GM19238 (cell line): ENCODE data around the gene MRPL22.
"Not testable (repeated sequence)": the region's sequence is repeated elsewhere in the genome, so short reads cannot be mapped to it uniquely, and the experiment has no call there.

Source experiments
- DNase-seq: peaks from one replicate; pipeline ENCODE4 v3.0.0; 2011; ENCODE audit warnings: low spot score; ENCODE audit not compliant: insufficient read length

MRPL22 gene

DNA sequence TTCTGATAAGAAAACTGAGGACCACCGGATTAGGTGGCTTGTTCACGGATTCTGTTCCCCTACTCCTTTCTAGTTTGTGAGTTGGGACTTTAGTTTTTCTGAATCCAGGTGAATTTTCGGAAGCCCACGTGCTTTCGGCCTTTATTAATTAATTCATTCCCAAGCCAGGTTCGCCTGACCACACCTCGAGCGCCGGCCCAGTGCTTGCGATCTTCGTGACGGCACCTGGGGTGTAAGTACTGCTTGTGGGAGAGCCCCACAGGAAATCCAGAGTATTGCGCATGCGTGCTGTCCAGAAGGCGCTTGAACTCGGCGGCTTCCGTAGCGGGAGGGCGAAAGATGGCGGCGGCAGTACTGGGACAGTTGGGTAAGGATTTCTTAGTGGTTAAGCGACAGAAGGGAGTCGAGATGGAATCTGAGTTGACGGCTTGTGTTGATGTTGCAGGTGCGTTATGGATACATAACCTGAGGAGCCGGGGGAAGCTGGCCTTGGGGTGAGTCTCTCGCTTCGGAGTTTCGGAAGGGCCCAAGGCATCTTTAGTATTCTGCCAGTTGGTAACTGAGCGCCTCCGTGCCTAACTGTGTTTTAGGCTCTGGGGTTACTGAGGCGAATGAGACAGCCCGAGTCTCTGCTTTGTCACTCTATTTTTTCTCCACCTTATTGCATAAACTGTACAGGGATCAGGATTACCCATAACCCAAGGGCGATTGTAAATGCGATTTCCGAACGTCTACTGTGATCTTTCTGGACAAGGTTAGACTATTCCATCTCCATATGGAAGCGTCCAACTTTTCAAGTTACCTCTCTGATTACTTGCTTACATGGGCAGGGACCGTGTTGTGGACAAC is at the start of gene MRPL22:
Gene MRPL22, plus strand, starts transcription at position 302 of the 849 bp plus-strand sequence. Its CDS starts 38 bp downstream, at position 340.
- peak; percentile 86 for DNase-seq

DNA sequence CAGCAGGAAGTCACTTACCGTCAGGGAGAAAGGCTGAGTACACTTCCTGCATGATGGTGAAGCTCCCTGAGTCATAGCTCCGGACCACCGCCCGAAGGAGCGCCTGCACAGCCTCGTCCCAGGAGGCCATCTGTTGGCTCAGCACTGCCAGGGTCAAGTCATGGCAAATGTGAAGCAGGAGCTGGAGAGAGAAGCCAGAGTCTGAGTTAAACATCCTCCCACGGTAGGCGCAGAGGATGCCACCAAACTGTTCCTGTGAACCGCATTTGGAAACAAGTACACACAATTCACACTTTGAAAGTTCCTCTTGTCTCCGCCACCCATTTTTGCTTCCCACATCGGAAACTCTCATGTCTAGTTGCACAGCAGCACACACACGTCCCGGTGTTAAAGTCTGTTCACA is 48.5 kb upstream of the MRPL22 start:
- DNase-seq: no peak

DNA sequence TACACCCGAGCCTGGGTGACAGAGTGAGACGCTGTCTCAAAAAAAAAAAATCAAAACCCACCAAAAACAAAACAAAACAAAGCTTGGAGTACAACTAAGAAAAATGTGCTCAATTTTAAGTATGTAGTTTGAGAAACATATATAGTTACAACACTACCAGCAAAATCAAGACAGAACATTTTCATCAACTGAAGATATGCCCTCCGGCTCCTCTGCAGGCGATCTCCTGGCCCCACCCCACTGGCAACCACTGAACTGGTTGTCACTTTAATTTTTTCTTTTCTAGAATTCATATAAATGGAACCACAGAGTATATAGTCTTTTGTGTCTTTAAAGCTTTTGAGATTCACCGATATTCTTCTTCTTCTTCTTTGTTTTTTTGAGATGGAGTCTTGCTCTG is 47.5 kb upstream of the MRPL22 start:
- no peak for DNase-seq

DNA sequence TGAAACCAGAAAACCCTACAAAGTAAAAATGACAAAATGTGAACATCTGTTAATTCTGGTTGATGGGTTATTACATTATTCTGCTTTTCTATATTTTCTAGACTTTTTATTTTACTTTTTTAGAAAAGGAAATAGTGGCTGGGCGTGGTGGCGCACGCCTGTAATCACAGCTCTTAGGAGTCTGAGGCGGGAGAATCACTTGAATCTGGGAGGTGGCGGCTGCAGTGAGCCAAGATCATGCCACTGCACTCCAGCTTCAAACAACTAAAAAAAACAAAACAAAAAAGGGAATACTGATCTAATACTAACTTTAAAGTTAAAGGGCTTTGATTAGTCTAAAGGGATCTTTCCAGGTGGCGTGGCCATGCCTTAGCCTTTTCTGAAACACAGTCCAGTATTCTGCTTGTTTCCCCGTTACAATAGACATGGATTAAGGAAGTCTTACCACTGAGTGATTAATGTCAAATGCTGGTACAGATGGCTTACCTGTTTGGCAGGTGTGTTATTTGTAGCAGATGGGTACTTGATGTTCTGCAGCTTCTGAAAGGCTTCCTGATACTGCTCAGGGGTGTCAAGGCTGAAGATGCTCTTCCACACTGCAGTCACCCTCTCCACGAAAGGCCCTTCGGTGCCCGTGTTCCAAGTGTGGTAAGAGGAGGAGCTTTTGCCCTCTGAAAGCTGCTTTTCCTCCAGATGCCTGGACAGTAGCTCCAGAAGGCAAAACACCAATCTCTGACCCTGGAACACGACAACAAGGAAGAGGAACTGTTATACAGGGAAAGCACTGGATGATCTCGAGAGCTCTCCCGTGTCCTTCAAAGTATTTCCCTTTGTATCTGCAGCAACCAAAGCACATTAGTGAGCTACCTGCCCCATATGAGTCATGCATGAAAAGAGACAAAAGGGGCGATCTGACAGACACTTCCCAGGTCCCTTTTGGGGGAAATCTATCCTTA is 45.0 kb upstream of the MRPL22 start:
- no peak for DNase-seq

DNA sequence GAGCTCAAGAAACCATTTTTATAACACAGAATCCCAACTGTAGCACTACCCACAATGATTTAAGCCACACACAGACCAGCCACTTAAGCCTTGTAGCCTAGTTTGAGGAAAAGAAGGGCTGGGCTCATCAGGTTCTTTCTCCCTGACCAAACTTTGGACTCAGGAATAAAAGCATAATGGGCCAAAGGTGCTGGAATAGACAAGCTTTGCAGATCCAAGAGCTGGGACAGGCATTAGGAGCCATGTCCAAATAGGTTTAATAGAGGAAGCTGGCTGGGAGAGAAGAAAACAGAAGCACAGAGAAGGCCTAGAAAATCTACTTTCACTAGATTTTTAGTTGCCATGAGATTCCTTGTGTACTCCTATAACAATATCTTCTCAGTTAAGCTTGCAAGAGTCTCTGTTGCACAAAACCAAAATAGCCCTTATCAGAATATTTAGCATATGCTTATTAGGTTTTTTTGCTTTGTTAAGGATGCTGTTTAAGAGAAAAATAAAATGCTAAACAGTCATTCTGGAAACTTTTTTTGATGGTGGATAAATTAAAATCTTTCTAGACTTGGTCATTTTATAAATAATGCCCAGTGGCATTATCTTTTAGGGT is 44.2 kb upstream of the MRPL22 start:
- no peak for DNase-seq

DNA sequence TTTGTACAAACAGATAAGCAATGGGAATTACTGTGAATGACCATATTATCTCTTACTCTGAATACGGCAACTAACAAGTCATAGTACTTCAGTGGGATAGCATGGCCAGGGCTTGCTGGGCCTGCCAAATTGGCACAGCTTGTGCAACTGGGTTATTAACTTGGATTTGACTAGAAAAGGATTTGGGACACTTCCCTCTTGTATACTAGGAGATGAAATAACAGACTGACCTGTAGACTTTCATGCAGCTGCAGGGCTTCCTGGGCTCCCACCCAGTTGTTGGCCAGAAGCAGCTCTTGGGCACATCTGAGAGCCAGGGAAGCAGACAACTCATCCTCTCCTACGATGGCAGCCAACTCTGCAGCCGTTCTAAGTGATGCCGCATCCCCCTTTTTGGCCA is 42.7 kb upstream of the MRPL22 start:
- no peak for DNase-seq

DNA sequence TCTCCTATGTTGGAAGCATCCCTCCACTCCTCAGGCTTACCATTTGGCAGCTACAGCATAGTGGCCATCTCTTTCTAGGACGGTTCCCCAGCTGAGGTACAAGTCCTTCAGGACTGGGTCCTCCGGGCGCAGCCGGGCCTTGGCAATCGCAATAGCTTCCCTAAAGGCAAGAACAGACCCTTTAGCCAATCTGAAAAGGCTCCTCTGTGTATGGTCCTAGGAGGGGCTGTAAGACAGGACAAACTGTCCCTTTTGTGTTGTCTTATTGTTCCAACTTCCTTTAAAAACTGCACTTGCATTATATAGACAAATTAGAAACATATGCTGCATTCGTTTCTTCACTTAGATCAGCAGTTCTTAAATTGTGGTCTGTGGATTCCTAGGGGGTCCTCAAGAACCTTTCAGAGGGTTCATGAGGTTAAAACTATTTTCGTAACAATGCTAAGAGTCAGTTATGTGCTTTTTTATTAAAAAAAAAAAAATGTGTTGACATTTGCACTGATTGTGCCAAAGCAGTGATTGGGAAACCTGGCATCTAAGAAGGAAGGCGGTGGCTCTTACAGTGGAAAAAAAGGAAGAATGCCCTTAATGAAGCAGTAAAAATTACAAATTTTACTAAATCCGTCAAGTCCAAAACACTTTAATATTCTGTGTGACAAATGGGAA is 41.6 kb upstream of the MRPL22 start:
- no peak for DNase-seq

DNA sequence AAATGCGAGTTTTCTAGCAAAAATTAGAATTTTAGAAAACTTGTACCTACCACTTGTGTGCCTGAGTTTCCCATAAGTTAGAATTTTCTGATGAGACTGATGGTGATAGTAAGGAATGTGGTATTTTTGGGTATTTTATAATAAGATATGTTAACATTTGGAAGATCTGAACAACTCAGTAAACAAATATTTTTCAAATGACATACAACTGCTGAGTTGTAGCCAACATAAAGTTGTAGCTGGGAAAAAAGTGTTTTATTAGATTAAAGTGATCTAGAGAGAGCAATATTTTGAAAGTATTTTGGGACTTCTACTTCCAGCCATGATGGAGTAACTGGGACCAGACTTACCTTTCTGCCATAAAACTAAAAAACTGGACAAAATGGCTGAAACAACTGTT is 40.8 kb upstream of the MRPL22 start:
- DNase-seq: no peak

DNA sequence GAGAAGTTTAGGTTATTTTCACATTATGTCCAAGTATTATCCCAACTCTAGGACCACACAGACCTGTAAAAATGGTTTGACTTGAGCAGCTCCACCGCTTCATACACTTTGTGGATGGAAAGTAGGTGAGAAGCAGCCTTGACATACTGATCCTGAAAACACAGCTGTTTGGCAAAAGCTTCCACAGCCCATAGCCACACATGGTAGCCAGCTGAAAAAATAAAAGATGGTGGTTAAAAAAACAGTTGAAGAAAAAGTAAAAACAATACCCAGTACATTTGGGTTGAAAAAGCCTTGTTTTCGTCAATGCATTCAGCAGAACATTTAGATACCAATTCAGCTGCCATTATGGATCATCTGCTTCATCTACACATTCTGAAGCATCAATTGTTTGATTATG is 39.6 kb upstream of the MRPL22 start:
- DNase-seq: no peak

DNA sequence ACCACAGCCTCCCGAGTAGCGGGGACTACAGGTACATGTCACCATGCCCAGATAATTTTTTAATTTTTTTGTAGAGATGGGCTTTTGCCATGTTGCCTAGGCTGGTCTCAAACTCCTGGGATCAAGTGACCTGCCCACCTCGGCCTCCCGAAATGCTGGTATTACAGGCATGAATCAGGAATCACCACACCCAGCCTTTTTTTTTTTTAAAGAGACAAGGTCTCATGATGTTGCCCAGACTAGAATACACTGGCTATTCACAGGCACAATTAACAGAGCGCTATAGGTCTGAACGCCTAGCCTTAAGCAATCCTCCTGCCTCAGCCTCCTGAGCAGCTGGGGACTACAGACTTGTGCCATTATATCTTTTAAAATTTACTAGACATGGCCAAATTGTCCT is 39.0 kb upstream of the MRPL22 start:
- no peak for DNase-seq

DNA sequence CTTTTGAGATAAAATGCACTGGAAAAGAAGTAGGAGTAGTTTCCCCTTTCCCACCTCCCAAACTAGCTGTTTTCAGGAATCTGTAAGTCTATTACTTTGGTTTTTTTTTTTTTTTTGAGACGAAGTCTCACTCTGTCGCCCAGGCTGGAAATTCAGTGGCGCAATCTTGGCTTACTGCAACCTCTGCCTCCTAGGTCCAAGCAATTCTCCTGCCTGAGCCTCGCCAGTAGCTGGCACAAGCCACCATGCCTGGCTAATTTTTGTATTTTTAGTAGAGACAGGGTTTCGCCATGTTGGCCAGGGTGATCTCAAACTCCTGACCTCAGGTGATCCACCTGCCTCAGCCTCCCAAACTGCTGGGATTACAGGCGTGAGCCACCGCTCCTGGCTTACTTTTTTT is 35.3 kb upstream of the MRPL22 start:
- DNase-seq: not testable (repeated sequence)

DNA sequence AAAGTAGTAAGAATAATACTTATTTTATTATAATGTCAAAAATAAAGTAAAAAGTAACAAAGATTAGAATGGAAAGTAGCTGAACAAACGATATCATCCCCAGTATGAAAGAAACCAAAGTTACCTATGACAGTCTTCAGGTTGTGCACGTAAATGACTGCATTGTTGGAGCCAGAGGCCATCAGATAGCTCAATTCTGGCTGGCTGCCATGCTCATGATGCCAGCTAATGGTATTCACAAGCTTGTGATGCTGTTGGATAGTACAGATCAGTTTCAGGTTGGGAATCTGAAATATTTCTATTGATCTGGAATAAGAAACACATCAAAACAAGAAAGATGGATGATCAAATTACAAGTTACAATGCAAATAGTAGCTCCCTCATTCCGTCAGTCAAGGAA is 24.0 kb upstream of the MRPL22 start:
- DNase-seq: no peak

DNA sequence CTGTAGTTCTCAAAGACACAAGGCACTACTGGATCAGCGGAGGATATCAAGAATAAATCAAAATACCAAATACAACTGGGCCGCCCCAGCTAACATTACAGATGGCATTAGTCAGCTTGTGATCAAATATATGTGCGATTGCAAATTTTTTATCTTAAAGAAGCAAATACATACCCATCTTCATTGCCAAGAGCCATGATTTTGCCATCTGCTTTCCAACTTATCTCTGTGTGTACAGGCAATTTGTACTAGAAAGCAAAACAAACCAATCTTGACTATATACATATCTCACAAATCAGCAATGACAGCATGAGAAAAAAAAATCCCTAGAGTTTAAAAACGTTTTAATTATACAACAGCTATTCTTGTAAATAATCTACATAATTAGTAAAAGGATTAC is 23.1 kb upstream of the MRPL22 start:
- no peak for DNase-seq

DNA sequence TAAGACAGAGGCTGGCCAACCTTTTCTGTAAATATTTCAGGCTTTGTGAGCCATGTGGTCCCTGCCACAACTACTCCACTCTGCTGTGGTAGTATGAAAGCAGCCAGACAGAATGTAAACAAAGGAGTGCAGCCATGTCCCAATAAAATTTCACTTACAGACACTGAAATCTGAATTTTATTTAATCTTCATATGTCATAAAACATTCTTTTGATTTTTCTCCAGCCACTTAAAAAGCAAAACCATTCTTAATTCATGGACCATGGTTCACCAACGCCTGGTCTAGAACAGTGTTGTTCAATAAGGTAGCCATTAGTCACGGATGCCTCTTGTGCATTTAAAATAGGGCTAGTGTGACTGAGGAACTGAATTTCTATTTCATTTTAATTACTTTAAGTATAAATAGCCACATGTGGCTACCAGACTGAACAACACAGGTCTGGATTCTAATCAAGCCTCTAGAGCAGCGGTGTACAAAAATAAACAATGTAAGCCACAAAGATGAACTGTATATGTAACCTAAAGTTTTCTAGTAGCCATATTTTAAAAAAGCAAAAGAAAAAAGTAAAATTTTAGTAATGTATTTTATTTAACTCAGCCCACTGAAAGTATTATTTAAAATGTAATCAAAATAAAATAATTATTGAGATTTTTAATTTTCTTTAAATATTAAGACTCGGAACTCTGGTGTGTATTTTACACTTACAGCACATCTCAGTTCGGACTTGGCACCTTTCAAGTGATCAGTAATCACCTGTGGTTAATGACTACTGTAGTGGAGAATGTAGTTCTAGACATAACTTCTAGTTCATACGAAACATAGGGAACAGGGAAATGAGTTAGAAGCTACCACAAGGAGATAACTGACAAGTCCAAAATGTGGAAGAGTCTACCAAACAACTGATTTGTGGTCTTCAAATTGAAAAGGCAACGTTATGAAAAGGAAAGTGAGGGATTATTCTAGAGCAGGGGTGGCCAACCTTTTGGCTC is 17.1 kb upstream of the MRPL22 start:
- DNase-seq: no peak

DNA sequence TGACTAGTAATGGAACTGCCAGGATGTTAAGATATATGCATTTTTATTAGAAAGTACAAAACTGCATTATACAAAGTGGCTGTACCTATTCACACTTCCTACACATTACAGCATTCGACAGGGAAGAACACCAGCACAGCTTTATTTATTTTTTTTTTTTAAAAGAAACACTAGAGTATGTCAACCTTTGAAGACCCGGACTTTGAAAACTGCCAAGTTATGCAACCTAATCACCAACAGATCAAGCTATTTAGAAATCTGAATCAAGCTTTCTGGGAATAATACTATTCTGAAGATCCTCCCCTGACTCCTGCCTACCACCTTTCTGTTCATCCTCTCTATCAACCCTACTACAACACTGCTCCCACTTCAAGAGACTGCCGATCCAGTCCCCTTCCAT is 7.3 kb upstream of the MRPL22 start:
- no peak for DNase-seq

DNA sequence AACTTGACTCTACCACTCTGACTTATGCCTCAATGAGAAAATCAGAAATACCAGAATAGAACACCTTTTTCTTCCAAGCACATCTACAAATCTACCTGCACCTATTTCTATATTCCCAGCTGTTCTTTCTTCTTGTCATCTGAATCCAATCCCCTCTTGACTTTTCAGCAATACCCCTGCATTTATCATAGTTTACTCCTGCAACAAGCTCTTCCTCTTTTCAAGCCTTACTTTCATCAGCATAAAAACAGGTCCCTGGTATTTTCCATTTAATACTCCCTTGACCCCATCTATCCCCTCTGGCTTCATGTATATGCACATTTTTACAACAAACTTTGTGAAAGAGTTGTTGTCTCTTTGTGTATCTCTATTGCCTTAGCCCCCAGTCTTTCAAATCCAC is 6.0 kb upstream of the MRPL22 start:
- DNase-seq: no peak

DNA sequence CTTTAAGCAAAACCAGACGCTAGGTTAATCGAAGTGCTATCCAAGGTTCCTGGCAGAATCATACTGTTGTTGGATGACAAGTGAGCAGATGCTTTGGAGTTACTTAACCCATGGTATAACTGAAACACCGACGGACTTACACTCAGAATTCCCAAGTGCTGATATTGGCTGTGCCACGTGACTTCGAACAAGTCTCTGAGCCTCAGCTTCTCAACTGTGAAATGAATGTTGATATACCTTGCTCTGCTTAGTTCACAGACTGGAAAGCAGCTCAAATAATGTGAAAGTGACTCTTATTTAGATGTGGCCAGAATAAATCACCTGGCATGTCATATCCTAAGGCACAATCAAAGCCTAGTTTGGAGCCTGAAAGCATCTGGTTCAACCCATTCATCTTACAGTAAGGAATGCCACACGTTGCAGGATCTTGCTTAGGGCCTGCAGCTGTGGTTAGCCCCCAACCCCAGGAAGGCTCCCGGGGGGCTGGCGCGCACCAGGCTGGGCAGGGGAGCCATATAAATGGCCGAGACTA is 3.6 kb upstream of the MRPL22 start:
- no peak for DNase-seq

DNA sequence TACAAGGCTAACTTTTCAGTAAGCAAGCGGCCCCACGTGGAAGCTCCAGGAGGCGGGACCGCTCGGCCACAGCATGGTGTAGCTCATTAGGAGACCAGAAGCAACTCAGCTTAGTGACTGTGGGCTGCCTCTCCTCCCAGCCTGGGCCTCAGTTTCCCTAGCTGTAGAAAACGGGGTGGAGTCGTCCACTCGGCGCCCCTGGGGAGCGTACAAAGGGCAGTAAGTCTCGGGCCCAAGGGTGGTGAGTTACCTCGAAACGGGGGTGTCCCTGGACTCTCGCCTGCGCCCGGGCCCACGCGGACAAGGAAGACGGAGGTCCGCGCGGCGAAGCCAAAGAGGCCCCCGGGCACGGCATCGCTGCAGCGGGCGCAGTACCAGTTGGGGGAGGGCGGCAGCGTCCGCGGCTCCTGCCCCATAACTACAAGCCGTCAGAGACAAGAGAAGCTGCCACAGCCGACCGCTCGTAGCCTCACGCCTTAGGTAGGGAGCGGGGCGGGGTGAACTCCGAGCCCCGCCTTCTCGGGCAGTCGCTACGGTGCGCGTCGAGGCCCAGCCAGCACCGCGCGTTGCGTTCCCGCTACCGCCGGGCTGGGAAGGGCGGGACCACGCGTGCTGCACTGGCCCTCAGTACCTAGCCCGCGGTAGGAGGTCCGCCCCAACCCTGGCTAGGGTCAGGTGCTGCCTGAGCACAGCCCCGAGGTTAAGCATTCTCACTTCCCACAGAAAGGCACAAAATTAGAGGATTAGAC is 3.0 kb upstream of the MRPL22 start, which contains the start of gene GEMIN5:
Gene GEMIN5, minus strand, starts transcription at position 494 of the 749 bp plus-strand sequence. Its CDS starts 78 bp downstream, at position 416.
- DNase-seq: peak; percentile 76

DNA sequence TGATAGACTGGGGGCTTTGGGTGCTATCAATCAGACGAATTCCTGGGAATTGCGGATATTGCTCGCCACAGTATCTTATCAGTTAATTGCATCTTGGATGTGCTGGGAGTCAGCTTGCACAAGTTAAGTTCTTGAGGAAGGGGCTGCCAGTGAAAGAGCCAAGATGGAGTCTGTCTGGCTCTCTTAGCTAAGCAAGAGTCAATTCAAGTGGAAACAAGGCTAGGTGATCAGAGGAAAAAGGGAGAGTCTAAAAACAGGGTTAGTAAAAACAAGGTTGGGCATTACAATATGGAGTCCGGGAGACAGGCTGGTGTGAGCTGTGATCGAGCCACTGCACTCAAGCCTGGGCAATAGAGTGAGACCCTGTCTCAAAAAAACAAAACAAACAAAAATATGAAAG is 1.5 kb upstream of the MRPL22 start:
- not testable (repeated sequence) for DNase-seq
